NAMALWA (cell line): Measurements from ENCODE around the gene CYP3A7.
"Not testable (repeated sequence)": the region's sequence is repeated elsewhere in the genome, so short reads cannot be mapped to it uniquely, and the experiment has no call there.

ENCODE experiments used
- DNase-seq: peaks from one replicate; pipeline ENCODE4 v3.0.0-alpha.2; 2015; ENCODE audit warnings: low spot score

The CYP3A7 gene

DNA sequence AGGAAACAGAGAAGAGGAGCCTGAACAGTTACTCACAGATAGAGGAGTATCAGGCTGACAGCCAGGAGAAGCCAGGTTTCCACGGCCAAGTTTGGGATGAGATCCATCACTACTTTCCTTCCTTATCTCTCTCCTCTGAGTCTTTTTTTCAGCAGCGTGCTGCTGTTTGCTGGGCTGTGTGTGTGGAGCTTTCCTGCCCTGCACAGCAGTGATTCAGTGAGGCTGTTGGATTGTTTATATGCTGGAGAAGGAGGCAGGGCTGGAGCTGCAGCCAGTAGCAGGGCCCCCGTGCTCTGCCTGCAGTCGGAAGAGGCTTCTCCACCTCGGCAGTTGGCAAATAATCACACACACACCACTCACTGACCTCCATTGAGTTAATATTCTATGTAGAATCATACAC is at the start of gene CYP3A7:
CYP3A7 (minus strand) TSS at position 210 of the 400 bp plus-strand sequence; CDS start at position 107, 103 bp downstream.
- no peak for DNase-seq

DNA sequence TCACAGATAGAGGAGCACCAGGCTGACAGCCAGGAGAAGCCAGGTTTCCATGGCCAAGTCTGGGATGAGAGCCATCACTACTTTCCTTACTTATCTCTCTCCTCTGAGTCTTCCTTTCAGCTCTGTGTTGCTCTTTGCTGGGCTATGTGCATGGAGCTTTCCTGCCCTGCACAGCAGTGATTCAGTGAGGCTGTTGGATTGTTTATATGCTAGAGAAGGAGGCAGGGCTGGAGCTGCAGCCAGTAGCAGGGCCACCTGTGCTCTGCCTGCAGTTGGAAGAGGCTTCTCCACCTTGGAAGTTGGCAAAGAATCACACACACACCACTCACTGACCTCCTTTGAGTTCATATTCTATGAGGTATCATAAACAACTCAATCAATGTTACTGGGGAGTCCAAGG is 49.0 kb upstream of the CYP3A7 start, which contains the start of gene CYP3A4:
CYP3A4 (minus strand) TSS at position 178 of the 400 bp plus-strand sequence; CDS start at position 75, 103 bp downstream.
- no peak for DNase-seq

DNA sequence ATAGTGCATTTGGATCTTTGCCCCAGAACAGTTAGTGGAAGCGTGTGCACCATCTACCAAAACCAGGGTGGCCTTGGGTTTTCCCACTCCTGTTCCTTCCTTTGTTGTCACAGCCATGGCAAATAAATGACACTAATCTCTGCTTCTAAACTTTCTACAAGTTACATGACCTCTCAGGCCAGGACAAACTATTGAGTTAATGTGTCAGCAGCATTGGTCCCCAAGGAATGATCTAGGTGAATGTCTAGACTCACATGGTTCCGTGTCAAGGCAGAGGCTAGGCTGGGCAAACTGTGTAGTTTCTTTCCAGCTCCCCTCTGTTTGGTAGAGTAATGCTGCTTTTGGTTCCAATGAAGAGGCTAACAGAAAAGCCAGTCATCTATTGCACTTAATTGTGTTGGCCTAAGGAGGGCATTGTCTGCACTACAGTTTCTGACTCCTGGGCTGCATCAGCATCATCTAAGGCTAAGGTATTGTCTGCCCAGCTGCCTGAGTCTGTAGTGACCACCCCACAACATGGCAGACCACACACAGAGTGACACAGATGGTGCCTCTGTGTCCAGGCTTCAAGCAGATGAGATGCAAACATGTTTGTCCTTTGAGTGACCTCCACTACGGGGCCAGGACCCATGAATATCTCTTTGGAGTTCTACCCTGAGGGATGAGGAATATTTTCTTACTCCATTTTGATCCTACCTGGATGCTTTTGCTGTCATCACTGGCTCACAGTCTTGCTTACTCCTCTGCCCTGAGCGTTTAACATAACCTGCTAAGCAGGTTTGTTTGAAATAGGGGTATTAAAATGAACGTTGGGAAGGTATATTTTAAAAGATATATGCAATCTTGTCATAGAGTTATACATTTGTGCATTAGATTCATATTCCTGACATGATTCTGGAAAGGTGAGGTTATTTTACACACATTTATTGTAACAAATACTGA is 47.3 kb upstream of the CYP3A7 start:
- DNase-seq, result no peak

GRCh38 chr7:99780588-99780987 is 45.6 kb upstream of the CYP3A7 start:
- no peak for DNase-seq

DNA sequence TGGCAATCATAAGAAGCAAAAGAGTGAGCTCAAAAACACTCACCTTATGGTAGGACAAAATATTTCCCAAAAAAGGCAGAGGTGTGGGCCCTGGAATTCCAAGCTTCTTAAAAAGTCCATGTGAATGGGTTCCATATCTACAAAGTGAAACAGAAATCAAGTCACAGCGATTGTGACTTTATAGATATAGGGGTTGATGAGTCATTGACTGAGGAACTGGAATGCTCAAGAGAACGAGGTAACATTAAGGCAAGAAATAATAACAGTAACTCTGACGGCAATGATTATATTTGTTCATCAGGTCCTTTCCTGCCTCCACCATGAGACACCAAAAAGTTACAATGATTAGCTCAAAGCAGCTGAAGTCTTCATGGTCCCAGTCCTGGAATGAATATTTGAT is 45.0 kb upstream of the CYP3A7 start:
- no peak for DNase-seq

DNA sequence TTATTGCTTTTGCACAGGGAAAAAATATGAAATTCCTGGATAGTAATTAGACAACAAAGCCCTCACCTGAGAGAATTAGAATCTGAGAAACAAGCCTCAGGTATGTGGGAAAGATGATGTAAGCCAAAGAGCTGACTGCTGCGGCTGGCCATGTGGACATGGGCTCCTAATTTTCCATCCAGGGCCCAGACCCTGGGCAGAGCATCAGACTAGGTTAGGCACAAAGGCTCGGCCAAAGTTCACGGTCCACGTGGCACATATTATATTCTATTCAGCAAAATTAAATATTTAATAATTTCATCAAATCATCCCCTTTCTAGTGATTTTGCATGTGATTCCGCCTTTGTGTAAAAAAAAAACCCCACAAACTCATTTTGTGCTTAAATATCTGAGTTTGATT is 43.9 kb upstream of the CYP3A7 start:
- no peak for DNase-seq

DNA sequence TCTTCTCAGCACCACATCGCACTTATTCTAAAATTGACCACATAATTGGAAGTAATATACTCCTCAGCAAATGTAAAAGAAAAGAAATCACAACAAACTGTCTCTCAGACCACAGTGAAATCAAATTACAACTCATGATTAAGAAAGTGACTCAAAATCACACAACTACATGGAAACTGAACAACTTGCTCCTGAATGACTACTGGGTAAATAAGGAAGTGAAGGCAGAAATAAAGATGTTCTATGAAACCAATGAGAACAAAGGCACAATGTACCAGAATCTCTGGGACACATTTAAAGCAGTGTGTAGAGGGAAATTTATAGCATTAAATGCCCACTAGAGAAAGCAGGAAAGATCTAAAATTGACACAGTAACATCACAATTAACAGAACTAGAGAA is 38.4 kb upstream of the CYP3A7 start:
- DNase-seq, result not testable (repeated sequence)

- DNase-seq, result no peak
These were observed 37.6 kb upstream of the CYP3A7 start for GRCh38 chr7:99772565-99772964.

GRCh38 chr7:99769494-99769893 is 34.5 kb upstream of the CYP3A7 start:
- not testable (repeated sequence) for DNase-seq

DNA sequence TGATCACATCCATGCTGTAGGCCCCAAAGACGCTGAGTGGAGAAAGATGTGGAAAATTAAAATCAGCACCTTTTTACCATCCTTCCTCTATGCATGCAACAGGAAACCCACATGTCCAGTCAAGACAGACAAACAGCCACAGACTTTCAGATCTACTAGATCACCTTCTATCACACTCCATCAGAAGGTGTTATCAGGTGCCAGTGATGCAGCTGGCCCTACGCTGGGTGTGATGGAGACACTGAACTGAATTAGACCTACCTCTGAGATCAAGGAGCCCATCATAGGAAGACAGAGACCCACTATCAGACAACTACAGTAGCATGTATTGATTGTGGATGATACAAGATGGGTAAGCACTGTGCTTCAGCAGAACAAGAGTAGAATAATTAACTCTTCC is 33.5 kb upstream of the CYP3A7 start:
- no peak for DNase-seq

DNA sequence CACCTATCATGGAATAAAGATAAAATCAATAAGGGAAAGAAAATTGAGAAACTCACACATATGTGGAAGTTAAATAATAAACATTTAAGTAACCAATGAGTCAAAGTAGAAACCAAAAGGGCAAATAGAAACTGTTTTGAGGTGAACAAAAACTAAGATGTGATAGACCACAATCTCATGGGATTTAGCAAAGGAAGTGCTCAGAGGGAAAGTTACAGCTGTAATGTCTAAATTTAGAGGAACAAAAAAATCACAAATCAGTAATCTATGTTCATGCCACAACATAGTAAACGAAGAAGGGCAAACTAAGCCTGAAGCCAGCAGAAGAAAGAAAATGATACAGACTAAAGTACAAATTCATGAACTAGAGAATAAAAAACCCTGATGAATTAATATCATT is 32.7 kb upstream of the CYP3A7 start:
- peak; percentile 34 for DNase-seq

GRCh38 chr7:99766484-99767099 is 31.6 kb upstream of the CYP3A7 start:
- no peak for DNase-seq

GRCh38 chr7:99764478-99764877 is 29.5 kb upstream of the CYP3A7 start:
- DNase-seq, result no peak

DNA sequence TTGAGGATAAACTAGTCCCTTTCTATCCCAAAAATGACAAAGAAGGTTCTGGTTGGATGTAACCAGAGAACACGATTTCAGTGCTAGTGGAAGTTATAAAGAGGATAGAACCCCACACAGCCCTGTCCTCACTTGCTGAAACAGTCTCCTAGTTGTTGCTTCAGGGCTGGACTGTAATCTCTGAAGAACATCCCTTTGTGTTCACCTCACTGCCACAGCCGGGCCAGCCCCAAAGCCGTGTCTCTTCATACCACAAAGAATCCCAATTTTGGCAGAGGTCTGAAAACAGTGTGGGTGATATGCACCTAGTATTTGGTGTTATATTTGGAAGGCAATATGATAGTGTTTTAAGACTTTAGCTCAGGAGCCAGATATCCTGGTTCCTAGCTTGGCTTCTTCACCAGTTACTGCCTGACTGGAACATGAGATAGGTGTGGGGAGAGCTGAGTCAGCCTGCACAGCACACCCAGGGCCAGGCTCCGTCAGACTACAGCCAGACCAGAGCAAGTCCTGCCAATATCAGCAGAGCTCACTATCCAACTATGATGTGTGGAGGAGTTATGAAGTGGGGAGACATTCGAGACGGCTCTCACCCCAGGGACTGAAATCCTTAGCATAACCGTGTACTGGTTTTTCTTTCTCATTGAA is 27.8 kb upstream of the CYP3A7 start:
- no peak for DNase-seq

DNA sequence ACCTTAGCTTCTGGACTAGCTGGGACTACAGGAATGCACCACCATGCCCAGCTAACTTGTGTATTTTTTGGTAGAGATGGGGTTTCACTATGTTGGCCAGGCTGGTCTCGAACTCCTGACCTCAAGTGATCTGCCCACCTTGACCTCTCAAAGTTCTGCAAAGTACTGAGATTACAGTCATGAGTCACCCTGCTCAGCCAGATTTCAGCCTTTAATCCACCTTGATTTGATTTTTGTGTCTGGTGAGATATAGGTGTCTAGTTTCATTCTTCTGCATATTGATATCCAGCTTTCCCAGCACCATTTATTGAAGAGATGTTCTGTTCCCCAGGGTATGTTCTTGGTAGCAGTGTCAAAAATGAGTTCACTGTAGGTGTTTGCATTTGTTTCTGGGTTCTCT is 20.1 kb upstream of the CYP3A7 start:
- no peak for DNase-seq

- no peak for DNase-seq
These were observed 17.4 kb upstream of the CYP3A7 start for GRCh38 chr7:99752356-99752755.

- not testable (repeated sequence) for DNase-seq
These were observed 16.5 kb upstream of the CYP3A7 start for GRCh38 chr7:99751322-99752052.

DNA sequence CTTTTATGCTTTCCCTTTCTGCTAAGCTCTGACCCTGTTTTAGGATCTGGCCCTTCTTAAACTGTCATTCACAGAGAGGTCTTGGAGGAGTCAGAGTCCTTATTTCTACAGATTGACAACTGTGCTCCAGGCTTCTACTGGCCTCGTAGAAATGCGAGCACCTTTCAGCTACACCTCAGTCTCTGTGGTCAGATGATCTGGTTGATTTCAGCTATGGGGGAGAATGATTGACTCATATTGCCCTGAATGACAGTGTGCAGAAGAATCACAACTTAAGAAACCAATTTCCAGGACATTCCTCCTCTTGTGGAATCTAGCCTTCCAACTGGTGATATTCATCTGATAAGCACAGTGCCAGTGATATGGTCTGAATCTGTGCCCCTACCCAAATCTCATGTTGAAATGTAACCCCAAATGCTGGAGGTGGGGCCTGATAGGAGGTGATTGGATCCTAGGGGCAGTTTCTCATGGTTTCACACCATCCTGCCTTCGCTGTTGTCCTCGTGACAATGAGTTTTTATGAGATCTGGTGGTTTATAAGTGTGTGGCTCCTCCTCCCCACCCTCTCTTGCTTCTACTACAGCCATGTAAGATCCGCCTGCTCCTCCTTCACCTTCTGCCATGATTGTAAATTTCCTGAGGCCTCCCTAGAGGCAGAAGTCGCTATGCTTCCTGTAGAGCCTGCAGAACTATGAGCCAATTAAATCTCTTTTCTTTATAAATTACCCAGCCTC is 14.0 kb upstream of the CYP3A7 start:
- no peak for DNase-seq

GRCh38 chr7:99746915-99747314 is 11.9 kb upstream of the CYP3A7 start:
- not testable (repeated sequence) for DNase-seq

- DNase-seq, result not testable (repeated sequence)
These were observed 10.4 kb upstream of the CYP3A7 start for GRCh38 chr7:99745395-99745794.

DNA sequence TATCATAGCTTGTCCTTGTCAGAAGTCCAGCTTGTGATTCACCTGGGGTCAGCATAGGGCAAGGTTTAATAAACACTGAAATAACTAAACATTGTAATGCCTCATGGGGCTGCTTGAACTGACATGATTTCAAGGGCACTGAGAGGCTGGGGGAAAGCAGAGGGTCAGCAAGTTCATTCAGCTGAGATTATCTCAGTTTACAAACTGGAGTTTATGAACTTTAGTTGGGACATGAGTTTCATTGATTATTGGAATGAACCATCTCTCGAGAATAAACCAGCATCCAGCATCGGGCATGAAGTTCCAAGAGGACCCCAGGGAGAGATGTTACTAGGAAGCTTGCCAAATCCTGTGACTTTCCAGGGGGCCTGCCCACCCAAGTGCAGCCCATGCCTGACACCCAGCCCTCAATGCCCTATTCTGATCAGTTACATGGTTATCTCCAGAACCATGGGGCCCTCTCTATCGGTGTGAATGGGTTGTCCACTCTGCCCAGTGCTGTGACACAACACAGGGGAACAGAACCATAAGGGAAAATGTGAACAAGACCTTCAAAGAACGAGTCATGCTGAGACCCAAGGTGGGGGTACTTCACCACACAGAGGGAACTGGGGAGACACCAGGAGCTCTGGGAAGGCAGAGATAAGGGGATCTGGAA is 7.9 kb upstream of the CYP3A7 start:
- no peak for DNase-seq
